Activated CD4-positive, alpha-beta T cell treated with anti-CD3 and anti-CD28 coated beads, Interleukin-2, amount 10 ng/mL, durations not matched to agents 7 days and 5 days (primary cell): ENCODE data around the gene NLGN2. TPM values are rescaled to one million over a fixed set of nuclear protein-coding genes. Genes with fewer than 3 reads are reported as not detected.
"Not testable (repeated sequence)": the region's sequence is repeated elsewhere in the genome, so short reads cannot be mapped to it uniquely, and the experiment has no call there.

Experiments used
- CTCF ChIA-PET: fragments of 350-600 bp; sonication (Branson Sonifier 250); formaldehyde crosslinking; loops from one replicate; lab custom pipeline; 2021; ENCODE audit warnings: antibody characterized with exemption; lab: Charles Lee
- POLR2A ChIA-PET: fragments of 350-600 bp; sonication (Branson Sonifier 250); formaldehyde crosslinking; loops from one replicate; lab custom pipeline; 2021; ENCODE audit warnings: antibody characterized with exemption; lab: Charles Lee
- DNase-seq: peaks from one replicate; pipeline ENCODE4 v3.0.0-alpha.2; 2020
- H3K27ac Mint-ChIP-seq: one replicate; pipeline ENCODE4 v1.8.0; 2021; ENCODE audit warnings: mild to moderate bottlenecking, moderate library complexity, mixed read lengths
- H3K27me3 Mint-ChIP-seq: one replicate; pipeline ENCODE4 v1.8.0; 2021; ENCODE audit warnings: mixed read lengths
- H3K36me3 Mint-ChIP-seq: one replicate; pipeline ENCODE4 v1.8.0; 2021; ENCODE audit warnings: low read depth, mixed read lengths
- H3K4me1 Mint-ChIP-seq: one replicate; pipeline ENCODE4 v1.8.0; 2021; ENCODE audit warnings: mixed read lengths
- H3K4me3 Mint-ChIP-seq: one replicate; pipeline ENCODE4 v1.8.0; 2021; ENCODE audit warnings: mild to moderate bottlenecking, moderate library complexity, mixed read lengths
- H3K9me3 Mint-ChIP-seq: one replicate; pipeline ENCODE4 v1.8.0; 2021; ENCODE audit warnings: mixed read lengths
- total RNA-seq, 2 experiments: library from RNA; stranded (reverse); gene quantifications; one replicate each; pipeline ENCODE4 v1.2.3, GENCODE V29; 2021

The NLGN2 gene
- 1 to 10 TPM in 1 of 2 experiments, under 1 TPM in 1; 0.89 to 1.4 TPM for total RNA-seq

DNA sequence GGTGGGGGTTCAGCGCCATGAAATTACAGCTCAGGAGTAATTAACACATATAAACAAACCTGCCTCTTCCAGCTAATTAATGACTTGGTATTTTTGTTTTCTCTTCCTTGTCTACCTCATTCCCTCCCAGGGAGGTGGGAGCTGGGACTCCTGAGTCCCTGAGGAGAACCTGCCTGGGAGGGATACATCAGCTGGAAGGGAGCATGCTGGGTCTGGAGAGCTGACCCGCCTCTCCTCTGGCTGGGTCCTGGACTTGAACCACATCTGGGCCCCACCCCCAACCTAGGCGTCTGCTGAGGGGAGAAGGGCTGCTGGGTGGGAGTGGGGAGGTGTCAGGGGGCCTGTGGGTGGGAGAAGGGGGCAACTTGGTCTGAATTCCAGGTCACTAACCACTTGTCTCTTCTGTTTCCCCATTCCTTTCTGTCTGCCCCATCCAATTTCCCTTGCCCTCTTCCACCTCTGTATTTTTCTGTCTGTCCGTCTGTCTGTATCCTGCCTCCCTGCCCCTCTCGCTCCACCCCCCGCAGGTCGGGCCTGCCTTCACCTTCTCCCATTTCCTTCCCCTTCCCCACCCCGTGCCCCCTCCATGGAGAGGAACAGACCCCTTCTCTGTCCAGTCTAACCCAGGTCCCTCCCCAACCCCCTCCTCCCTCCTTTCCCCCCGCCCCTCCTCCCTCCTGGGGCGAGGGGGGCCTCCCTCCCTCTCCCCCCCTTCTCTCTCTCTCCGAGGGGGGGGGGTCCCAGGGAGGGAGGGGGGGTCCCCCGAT is at the start of gene NLGN2:
TSS of gene NLGN2 (plus strand) at position 361 of the 767 bp plus-strand sequence. CDS start 411 bp downstream, outside the sequence.
- H3K36me3 Mint-ChIP-seq = no peaks in the 10 kb centered on the region
- H3K4me3 Mint-ChIP-seq = no peak within 1 kb of the TSS
- peaks cover 12% of the 10 kb centered on the region for H3K27me3 Mint-ChIP-seq
- H3K9me3 Mint-ChIP-seq = no peaks in the 10 kb centered on the region
- CTCF ChIA-PET = no interaction called here
- H3K27ac Mint-ChIP-seq = no peak within 1 kb of the TSS
- no peak for DNase-seq
- POLR2A ChIA-PET = no interaction called here
- H3K4me1 Mint-ChIP-seq = peaks cover 22% of the 10 kb centered on the region

DNA sequence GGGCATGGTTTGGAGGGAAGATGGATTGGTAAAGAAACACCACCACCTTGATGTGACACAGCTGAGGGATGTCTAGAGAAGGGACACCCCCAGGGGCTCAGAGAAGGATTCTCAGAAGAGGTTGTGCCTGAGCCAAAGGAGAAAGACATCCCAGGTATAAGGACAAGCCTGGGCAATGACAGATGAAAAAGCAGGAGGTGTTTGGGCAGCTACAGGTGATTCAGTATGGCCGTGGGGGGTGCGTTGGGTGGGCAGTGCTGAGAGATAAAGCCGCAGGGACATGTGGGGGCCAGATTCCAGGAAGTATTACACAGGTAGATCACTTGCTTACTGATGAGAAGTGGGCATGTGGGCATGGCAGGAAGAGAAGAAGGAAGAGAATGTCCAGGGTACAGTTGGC is 45.7 kb upstream of the NLGN2 start:
- POLR2A ChIA-PET = no interaction called here
- H3K27me3 Mint-ChIP-seq = no peaks in the 10 kb centered on the region
- CTCF ChIA-PET = interaction anchor here (1.0 to 2.0 kb wide), 2 partner anchors 11 to 75 kb away, joined by 3 to 4 read pairs; no protein-coding TSS in a partner anchor
- no peaks in the 10 kb centered on the region for H3K36me3 Mint-ChIP-seq
- H3K27ac Mint-ChIP-seq = no peak overlapping the region
- no peaks in the 10 kb centered on the region for H3K4me1 Mint-ChIP-seq
- no peak overlapping the region for H3K4me3 Mint-ChIP-seq
- H3K9me3 Mint-ChIP-seq = no peaks in the 10 kb centered on the region
- DNase-seq = no peak

DNA sequence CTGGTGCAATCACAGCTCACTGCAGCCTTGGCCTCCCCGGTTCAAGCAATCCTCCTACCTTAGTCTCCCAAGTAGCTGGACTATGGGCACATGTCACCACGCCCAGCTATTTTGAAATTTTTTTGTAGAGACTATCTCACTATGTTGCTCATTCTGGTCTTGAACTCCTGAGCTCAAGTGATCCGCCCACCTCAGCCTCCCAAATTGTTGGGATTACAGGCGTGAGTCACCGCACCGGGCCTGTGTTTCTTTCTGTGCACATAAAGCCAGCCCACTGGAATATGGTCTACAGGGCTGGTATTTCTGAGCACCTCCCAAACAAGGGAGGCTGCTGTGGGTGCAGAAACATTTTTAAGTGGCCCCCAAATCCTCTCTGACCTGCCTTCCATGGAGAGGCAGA is 44.3 kb upstream of the NLGN2 start:
- no peaks in the 10 kb centered on the region for H3K4me1 Mint-ChIP-seq
- no peak for DNase-seq
- no peaks in the 10 kb centered on the region for H3K27me3 Mint-ChIP-seq
- POLR2A ChIA-PET = no interaction called here
- CTCF ChIA-PET = interaction anchor here (2.0 kb wide), 1 partner anchor 74 kb away, joined by 4 read pairs; no protein-coding TSS in a partner anchor
- no peak overlapping the region for H3K4me3 Mint-ChIP-seq
- no peak overlapping the region for H3K27ac Mint-ChIP-seq
- no peaks in the 10 kb centered on the region for H3K9me3 Mint-ChIP-seq
- H3K36me3 Mint-ChIP-seq = no peaks in the 10 kb centered on the region

DNA sequence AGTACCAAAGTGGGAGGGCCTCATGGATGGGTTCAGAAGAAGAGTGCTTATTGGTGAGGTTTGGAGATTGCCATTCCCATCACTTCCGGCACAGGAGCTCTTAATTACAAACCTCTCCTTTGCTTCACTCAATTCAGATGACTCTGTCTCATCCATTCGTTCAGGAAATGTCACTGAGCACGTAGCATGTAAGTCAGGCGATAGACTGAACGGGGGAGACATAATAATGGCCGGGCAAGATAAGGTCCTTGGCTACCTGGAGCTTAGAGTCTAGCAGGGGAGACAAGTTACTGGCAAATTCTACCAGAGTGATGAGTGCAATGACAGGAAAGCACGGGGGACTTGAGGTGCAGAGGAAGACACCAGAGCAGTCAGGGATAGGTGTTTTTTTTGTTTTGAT is 41.7 kb upstream of the NLGN2 start:
- not testable (repeated sequence) for H3K4me1 Mint-ChIP-seq, H3K4me3 Mint-ChIP-seq, H3K9me3 Mint-ChIP-seq, H3K36me3 Mint-ChIP-seq, H3K27ac Mint-ChIP-seq, H3K27me3 Mint-ChIP-seq, DNase-seq
- ChIA-PET CTCF (interaction anchor here (0.6 to 1.2 kb wide), 4 partner anchors 14 to 223 kb away, joined by 3 to 4 read pairs (median 3); partner anchors contain the start of gene TMEM256), POLR2A (interaction anchor here (0.5 kb wide), 1 partner anchor 125 kb away, joined by 3 read pairs; no protein-coding TSS in a partner anchor)

DNA sequence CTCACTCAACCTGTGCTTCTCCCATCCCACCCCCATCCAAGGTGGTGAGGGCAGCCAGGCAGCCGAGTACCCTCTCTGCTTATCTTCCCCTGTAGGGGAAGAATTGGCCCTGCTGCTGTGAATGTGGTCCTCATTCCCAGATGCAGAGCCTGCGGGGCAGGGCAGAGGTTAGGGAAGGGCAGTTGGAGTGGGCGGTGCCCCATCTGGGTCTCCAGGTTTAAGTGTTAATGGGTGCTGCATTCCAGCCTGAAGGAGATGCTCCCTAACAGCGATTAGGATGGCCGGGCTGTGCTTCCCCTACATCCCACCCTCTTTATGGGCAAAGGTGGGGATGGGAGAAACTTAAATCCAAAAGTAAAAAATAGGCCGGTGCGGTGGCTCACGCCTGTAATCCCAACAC is 40.6 kb upstream of the NLGN2 start:
- H3K4me1 Mint-ChIP-seq = no peaks in the 10 kb centered on the region
- no peaks in the 10 kb centered on the region for H3K9me3 Mint-ChIP-seq
- POLR2A ChIA-PET = no interaction called here
- H3K27ac Mint-ChIP-seq = no peak overlapping the region
- CTCF ChIA-PET = interaction anchor here (0.6 to 0.7 kb wide), 2 partner anchors 248 to 346 kb away, joined by 3 to 4 read pairs; no protein-coding TSS in a partner anchor
- no peak overlapping the region for H3K4me3 Mint-ChIP-seq
- peaks cover 4% of the 10 kb centered on the region for H3K27me3 Mint-ChIP-seq
- no peaks in the 10 kb centered on the region for H3K36me3 Mint-ChIP-seq
- no peak for DNase-seq

DNA sequence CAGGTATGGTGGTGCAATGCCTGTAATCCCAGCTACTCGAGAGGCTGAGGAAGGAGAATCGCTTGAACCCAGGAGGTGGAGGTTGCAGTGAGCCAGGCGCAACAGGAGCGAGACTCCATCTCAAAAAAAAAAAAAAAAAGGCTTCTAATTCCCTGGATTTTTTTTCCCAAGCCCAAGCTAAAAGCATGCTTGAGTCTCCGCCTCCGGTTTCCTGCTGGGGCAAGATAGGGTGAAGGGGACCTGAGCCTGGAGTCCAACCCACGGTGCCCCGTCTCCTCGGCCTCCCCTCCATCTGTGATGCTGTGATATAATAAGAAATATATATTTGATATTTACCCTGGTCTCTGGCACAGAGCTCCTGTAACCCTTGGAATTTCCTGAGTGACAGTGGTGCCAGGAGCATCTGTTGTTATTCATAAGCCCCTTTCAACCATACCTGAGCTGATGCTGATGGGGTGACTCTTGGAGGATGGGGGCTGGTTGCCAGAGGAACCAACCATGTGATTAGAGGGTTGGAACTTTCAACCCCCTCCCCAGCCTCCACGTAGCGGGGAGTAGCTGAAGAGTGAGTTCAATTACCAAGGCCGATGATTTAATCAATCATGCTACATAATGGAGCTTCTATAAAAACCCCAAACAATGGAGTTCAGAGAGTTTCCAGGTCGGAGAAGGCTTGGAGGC is 39.6 kb upstream of the NLGN2 start:
- Mint-ChIP-seq H3K4me3 (no peak overlapping the region), H3K36me3 (no peaks in the 10 kb centered on the region), H3K9me3 (no peaks in the 10 kb centered on the region), H3K4me1 (no peaks in the 10 kb centered on the region), H3K27ac (no peak overlapping the region), H3K27me3 (peaks cover 4% of the 10 kb centered on the region)
- CTCF ChIA-PET = interaction anchor here (1.1 kb wide), 1 partner anchor 26 kb away, joined by 3 read pairs; the partner anchor contains the start of gene PLSCR3
- no peak for DNase-seq
- POLR2A ChIA-PET = no interaction called here

DNA sequence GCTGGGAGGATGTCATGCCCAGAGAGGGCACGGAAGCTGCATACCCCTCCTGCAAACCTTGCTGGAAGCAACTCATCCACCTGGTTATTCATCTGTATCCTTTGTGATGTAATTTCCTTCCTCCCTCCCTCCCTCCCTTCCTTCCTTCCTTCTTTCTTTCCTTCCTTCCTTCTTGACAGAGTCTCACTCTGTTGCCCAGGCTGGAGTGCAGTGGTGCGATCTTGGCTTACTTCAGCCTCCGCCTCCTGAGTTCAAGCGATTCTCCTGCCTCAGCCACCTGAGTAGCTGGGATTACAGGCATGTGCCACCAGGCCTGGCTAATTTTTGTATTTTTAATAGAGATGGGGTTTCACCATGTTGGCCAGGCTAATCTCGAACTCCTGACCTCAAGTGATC is 39.0 kb upstream of the NLGN2 start:
- H3K9me3 Mint-ChIP-seq, DNase-seq, POLR2A ChIA-PET, H3K36me3 Mint-ChIP-seq, H3K27ac Mint-ChIP-seq, H3K27me3 Mint-ChIP-seq, H3K4me3 Mint-ChIP-seq, H3K4me1 Mint-ChIP-seq: not testable (repeated sequence)
- CTCF ChIA-PET = interaction anchor here (1.1 kb wide), 1 partner anchor 26 kb away, joined by 3 read pairs; the partner anchor contains the start of gene PLSCR3

DNA sequence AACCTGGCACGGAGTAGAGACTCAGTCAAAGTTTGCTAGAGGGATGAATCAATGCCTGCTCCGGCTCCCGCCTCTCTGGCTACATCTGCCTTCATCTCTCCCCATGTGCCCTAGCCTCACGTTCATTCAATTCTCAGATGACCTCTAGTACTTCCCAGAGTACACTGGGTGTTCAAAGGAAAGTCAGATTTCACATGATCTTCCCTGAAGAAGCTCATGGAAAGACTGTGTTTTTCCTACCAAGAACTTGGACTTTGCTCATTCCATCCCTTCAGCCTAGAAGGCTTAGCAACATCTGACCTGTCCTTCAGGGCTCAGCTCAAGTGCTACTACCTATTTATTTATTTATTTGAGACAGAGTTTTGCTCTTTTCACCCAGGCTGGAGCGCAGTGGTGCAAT is 37.8 kb upstream of the NLGN2 start:
- H3K27me3 Mint-ChIP-seq = peaks cover 4% of the 10 kb centered on the region
- H3K9me3 Mint-ChIP-seq = no peaks in the 10 kb centered on the region
- ChIA-PET POLR2A (no interaction called here), CTCF (interaction anchor here (1.6 to 1.9 kb wide), 2 partner anchors 14 to 73 kb away, joined by 6 read pairs; no protein-coding TSS in a partner anchor)
- no peak overlapping the region for H3K4me3 Mint-ChIP-seq
- no peak for DNase-seq
- H3K4me1 Mint-ChIP-seq = no peaks in the 10 kb centered on the region
- H3K27ac Mint-ChIP-seq = no peak overlapping the region
- no peaks in the 10 kb centered on the region for H3K36me3 Mint-ChIP-seq

DNA sequence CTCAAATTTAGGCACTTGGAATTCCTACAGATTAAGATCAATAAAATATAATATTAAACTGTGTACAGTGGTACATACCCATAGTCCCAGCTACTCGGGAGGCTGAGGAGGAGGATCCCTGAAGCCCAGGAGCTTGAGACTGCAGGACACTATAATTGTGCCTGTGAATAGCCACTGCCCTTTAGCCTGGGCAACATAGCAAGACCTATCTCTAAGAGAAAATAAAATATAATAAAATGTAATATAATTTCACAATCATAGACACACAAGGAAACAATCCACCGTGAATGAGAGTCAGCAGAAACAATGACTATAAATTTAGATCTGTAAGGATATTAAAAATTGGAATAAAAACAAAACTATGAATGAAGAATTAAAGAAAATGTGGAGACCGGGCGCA is 36.8 kb upstream of the NLGN2 start:
- peaks cover 4% of the 10 kb centered on the region for H3K27me3 Mint-ChIP-seq
- no peaks in the 10 kb centered on the region for H3K9me3 Mint-ChIP-seq
- no peak for DNase-seq
- no peaks in the 10 kb centered on the region for H3K36me3 Mint-ChIP-seq
- no peaks in the 10 kb centered on the region for H3K4me1 Mint-ChIP-seq
- no peak overlapping the region for H3K27ac Mint-ChIP-seq
- CTCF ChIA-PET = interaction anchor here (1.1 to 1.9 kb wide), 3 partner anchors 15 to 74 kb away, joined by 3 to 6 read pairs (median 6); no protein-coding TSS in a partner anchor
- H3K4me3 Mint-ChIP-seq = no peak overlapping the region
- POLR2A ChIA-PET = no interaction called here

DNA sequence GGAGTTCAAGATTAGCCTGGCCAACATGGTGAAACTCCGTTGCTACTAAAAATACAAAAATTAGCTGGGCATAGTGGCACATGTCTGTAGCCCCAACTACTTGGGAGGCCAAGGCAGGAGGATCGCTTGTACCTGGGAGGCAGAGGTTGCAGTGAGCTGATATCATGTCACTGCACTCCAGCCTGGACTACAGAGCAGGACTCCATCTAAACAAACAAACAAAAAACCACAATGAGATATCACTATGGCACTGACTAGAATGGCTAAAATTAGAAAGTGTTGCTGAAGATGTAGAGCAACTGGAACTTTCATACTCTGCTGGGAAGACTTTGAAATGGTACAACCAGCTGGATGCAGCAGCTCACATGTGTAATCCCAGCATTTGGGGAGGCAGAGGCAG is 33.3 kb upstream of the NLGN2 start:
- no peak overlapping the region for H3K27ac Mint-ChIP-seq
- no peak overlapping the region for H3K4me3 Mint-ChIP-seq
- POLR2A ChIA-PET = no interaction called here
- no peak for DNase-seq
- H3K9me3 Mint-ChIP-seq = peaks cover 4% of the 10 kb centered on the region
- H3K27me3 Mint-ChIP-seq = peaks cover 15% of the 10 kb centered on the region
- peaks cover 3% of the 10 kb centered on the region for H3K36me3 Mint-ChIP-seq
- no peaks in the 10 kb centered on the region for H3K4me1 Mint-ChIP-seq
- CTCF ChIA-PET = interaction anchor here (1.2 kb wide), 1 partner anchor 18 kb away, joined by 5 read pairs; no protein-coding TSS in a partner anchor

DNA sequence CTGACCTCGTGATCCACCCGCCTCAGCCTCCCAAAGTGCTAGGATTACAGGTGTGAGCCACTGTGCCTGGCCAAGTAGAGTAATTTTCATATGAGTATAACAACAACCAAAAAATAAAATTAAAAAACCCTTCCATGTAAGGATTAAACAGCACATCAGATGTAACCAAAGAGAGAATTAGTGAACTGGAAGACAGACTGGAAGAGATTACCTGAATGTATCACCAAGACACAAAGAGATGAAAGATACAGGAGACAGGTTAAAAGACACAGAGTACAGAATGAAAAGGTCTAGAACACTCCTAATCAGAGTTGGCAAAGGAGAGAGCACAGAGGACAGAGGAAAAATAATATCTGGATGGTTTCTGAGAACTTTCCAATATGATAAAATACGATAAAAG is 28.5 kb upstream of the NLGN2 start:
- ChIA-PET POLR2A (no interaction called here), CTCF (no interaction called here)
- no peak for DNase-seq
- peaks cover 15% of the 10 kb centered on the region for H3K4me1 Mint-ChIP-seq
- no peak overlapping the region for H3K27ac Mint-ChIP-seq
- peaks cover 3% of the 10 kb centered on the region for H3K36me3 Mint-ChIP-seq
- H3K27me3 Mint-ChIP-seq = peaks cover 41% of the 10 kb centered on the region
- no peak overlapping the region for H3K4me3 Mint-ChIP-seq
- peaks cover 4% of the 10 kb centered on the region for H3K9me3 Mint-ChIP-seq

DNA sequence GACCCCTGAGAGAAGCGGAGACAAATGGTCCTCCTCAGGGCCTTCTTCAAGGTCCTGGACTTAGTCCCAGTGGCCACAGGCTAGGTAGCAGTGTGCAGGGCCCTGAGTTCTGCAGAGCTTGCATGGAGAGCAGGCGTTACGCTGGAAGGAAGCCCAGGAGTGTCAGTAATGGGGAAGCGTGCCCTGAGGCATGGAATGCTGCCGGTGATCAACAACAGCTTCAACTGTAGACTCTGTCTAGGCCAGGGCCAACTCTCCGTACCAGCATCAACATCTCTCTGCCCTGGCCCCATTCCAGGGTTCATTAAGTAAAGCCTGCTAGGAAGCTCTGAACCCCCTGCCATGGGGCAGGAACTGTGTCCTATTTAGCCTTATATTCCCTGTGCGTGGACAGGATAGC is 27.3 kb upstream of the NLGN2 start:
- ChIA-PET CTCF (interaction anchor here (0.6 to 2.8 kb wide), 2 partner anchors 14 to 25 kb away, joined by 3 to 17 read pairs; partner anchors contain the start of gene TMEM95), POLR2A (no interaction called here)
- no peak for DNase-seq
- peaks cover 21% of the 10 kb centered on the region for H3K4me1 Mint-ChIP-seq
- H3K27me3 Mint-ChIP-seq = peaks cover 41% of the 10 kb centered on the region
- H3K4me3 Mint-ChIP-seq = no peak overlapping the region
- no peak overlapping the region for H3K27ac Mint-ChIP-seq
- peaks cover 3% of the 10 kb centered on the region for H3K36me3 Mint-ChIP-seq
- peaks cover 4% of the 10 kb centered on the region for H3K9me3 Mint-ChIP-seq
